Tibial nerve (tissue), 4 donors: ENCODE measurements around the gene RPE. TPM values are rescaled to one million over a fixed set of nuclear protein-coding genes. Genes with fewer than 3 reads are reported as not detected.

Source experiments
- DNase-seq, 2 donors: peaks; one replicate each; pipeline ENCODE4 v3.0.0-alpha.2; 2019; ENCODE audit warnings: low spot score in 2 of 2
- H3K27ac ChIP-seq, 4 donors: fragments of 200-600 bp; sonication (generic) in 3 of 4; one replicate each; pipeline ENCODE4 v1.5.1; 2017 to 2019; ENCODE audit warnings: mild to moderate bottlenecking in 1 of 4
- H3K27me3 ChIP-seq, 2 donors: fragments of 200-600 bp; sonication (generic) in 1 of 2; one replicate each; pipeline versions ENCODE4 v1.5.1 to v1.6.0; 2017 to 2019
- H3K36me3 ChIP-seq, 3 donors: fragments of 200-600 bp; sonication (generic); one replicate each; pipeline ENCODE4 v1.5.1; 2018 to 2019
- H3K4me1 ChIP-seq, 4 donors: fragments of 200-600 bp; sonication (generic) in 3 of 4; one replicate each; pipeline ENCODE4 v1.5.1; 2017 to 2019
- H3K4me3 ChIP-seq, 4 donors: fragments of 200-600 bp; sonication (generic) in 3 of 4; one replicate each; pipeline ENCODE4 v1.5.1; 2017 to 2019; ENCODE audit warnings: mild to moderate bottlenecking in 1 of 4, moderate library complexity in 1 of 4
- H3K9me3 ChIP-seq, 4 donors: fragments of 200-600 bp; sonication (generic) in 3 of 4; one replicate each; pipeline ENCODE4 v1.5.1; 2017 to 2019
- CTCF ChIP-seq, 5 experiments: fragments of 200-600 bp in 3 of 5; fragments of 450-650 bp in 2 of 5; sonication (generic) in 3 of 5; IDR thresholded peaks; one replicate each; pipeline ENCODE4 v1.5.1; 2016 to 2019; ENCODE audit warnings: antibody characterized with exemption in 5 of 5, mild to moderate bottlenecking in 3 of 5, moderate library complexity in 2 of 5
- EP300 ChIP-seq, 2 donors: sonication (generic); formaldehyde crosslinking; IDR thresholded peaks; one replicate each; pipeline ENCODE4 v1.6.1; 2017; ENCODE audit warnings: antibody characterized with exemption in 2 of 2, mild to moderate bottlenecking in 1 of 2
- POLR2A ChIP-seq, 2 donors: fragments of 450-650 bp; IDR thresholded peaks; one replicate each; pipeline ENCODE4 v1.6.1; 2017; ENCODE audit warnings: antibody characterized with exemption in 2 of 2, mild to moderate bottlenecking in 2 of 2, moderate library complexity in 2 of 2
- WGBS, 2 donors: methylation state at CpG; one replicate each; pipeline ENCODE4 v1.1.5; 2018; 5-methylcytosine and 5-hydroxymethylcytosine counted together
- total RNA-seq, 4 donors: library from RNA; depleted of rRNA; stranded (reverse); fragments of >200 nt; gene quantifications; one replicate each; pipeline ENCODE4 v1.1.0, GENCODE V29; 2016

RPE gene
- total RNA-seq, 4 donors from 2014 or later = 42.0 to 83.0 (median 58.5) TPM

GRCh38 chr2:209973328-209973727, 29.1 kb upstream of the RPE start:
- no peak overlapping the region for H3K27ac ChIP-seq
- H3K9me3 ChIP-seq = no peaks in the 10 kb centered on the region
- TF ChIP-seq CTCF (IDR thresholded peaks at IDR 0.05) = no peak
- TF ChIP-seq EP300 (IDR thresholded peaks at IDR 0.05) = no peak
- no peak for TF ChIP-seq POLR2A (IDR thresholded peaks at IDR 0.05)

GRCh38 chr2:209974576-209974975, 27.9 kb upstream of the RPE start:
- TF ChIP-seq CTCF (IDR thresholded peaks at IDR 0.05) = no peak
- no peak for TF ChIP-seq POLR2A (IDR thresholded peaks at IDR 0.05)
- no peak for TF ChIP-seq EP300 (IDR thresholded peaks at IDR 0.05)
- no peak overlapping the region for H3K27ac ChIP-seq
- WGBS, 2 donors = 43 to 47% methylated on average over 1 of the region's 1 CpG
- no peaks in the 10 kb centered on the region for H3K9me3 ChIP-seq
- no peak for DNase-seq
- H3K36me3 ChIP-seq = no peaks in the 10 kb centered on the region
- no peak overlapping the region for H3K4me3 ChIP-seq
- peaks cover 0 to under 1% of the 10 kb centered on the region in 2 donors for H3K27me3 ChIP-seq
- H3K4me1 ChIP-seq = no peaks in the 10 kb centered on the region

More at GRCh38 chr2:209973328-209973727, 29.1 kb upstream of the RPE start:
- Histone ChIP-seq H3K4me1 (no peaks in the 10 kb centered on the region), H3K27me3 (peaks cover 0 to 5% of the 10 kb centered on the region in 2 donors), H3K36me3 (no peaks in the 10 kb centered on the region), H3K4me3 (no peak overlapping the region)
- 32 to 43% methylated on average over 1 of the region's 1 CpG for WGBS, 2 donors
- no peak for DNase-seq

GRCh38 chr2:209976698-209977385, 25.6 kb upstream of the RPE start:
- no peaks in the 10 kb centered on the region for H3K9me3 ChIP-seq
- H3K27me3 ChIP-seq = no peaks in the 10 kb centered on the region
- TF ChIP-seq CTCF (IDR thresholded peaks at IDR 0.05) (no peak), EP300 (IDR thresholded peaks at IDR 0.05) (no peak), POLR2A (IDR thresholded peaks at IDR 0.05) (no peak)
- no peaks in the 10 kb centered on the region for H3K4me1 ChIP-seq
- 83 to 87% methylated on average over 9 of the region's 9 CpGs for WGBS, 2 donors
- no peaks in the 10 kb centered on the region for H3K36me3 ChIP-seq
- DNase-seq = no peak
- H3K4me3 ChIP-seq = no peak overlapping the region
- H3K27ac ChIP-seq = no peak overlapping the region

GRCh38 chr2:209977386-209978239, 24.8 kb upstream of the RPE start:
- no peaks in the 10 kb centered on the region for H3K4me1 ChIP-seq
- no peaks in the 10 kb centered on the region for H3K27me3 ChIP-seq
- H3K9me3 ChIP-seq = no peaks in the 10 kb centered on the region
- WGBS, 2 donors = 90 to 92% methylated on average over 2 of the region's 2 CpGs
- TF ChIP-seq EP300 (IDR thresholded peaks at IDR 0.05) (no peak), CTCF (IDR thresholded peaks at IDR 0.05) (peak; percentile 38 to 72 (median 60))
- H3K27ac ChIP-seq = no peak overlapping the region
- H3K4me3 ChIP-seq = no peak overlapping the region
- H3K36me3 ChIP-seq = no peaks in the 10 kb centered on the region
- no peak for DNase-seq

- WGBS, 2 donors = 89 to 93% methylated on average over 2 of the region's 2 CpGs
- no peaks in the 10 kb centered on the region for H3K36me3 ChIP-seq
- H3K9me3 ChIP-seq = no peaks in the 10 kb centered on the region
- H3K4me1 ChIP-seq = no peaks in the 10 kb centered on the region
- no peak overlapping the region for H3K4me3 ChIP-seq
- no peak for DNase-seq
- no peaks in the 10 kb centered on the region for H3K27me3 ChIP-seq
- no peak overlapping the region for H3K27ac ChIP-seq
- TF ChIP-seq CTCF (IDR thresholded peaks at IDR 0.05) (no peak), POLR2A (IDR thresholded peaks at IDR 0.05) (no peak), EP300 (IDR thresholded peaks at IDR 0.05) (no peak)
These were observed 18.1 kb upstream of the RPE start for GRCh38 chr2:209984291-209984690.
